ENCODE results near the gene NRIP1.

The NRIP1 gene, protein sequence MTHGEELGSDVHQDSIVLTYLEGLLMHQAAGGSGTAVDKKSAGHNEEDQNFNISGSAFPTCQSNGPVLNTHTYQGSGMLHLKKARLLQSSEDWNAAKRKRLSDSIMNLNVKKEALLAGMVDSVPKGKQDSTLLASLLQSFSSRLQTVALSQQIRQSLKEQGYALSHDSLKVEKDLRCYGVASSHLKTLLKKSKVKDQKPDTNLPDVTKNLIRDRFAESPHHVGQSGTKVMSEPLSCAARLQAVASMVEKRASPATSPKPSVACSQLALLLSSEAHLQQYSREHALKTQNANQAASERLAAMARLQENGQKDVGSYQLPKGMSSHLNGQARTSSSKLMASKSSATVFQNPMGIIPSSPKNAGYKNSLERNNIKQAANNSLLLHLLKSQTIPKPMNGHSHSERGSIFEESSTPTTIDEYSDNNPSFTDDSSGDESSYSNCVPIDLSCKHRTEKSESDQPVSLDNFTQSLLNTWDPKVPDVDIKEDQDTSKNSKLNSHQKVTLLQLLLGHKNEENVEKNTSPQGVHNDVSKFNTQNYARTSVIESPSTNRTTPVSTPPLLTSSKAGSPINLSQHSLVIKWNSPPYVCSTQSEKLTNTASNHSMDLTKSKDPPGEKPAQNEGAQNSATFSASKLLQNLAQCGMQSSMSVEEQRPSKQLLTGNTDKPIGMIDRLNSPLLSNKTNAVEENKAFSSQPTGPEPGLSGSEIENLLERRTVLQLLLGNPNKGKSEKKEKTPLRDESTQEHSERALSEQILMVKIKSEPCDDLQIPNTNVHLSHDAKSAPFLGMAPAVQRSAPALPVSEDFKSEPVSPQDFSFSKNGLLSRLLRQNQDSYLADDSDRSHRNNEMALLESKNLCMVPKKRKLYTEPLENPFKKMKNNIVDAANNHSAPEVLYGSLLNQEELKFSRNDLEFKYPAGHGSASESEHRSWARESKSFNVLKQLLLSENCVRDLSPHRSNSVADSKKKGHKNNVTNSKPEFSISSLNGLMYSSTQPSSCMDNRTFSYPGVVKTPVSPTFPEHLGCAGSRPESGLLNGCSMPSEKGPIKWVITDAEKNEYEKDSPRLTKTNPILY (N-terminal part only)

DNA sequence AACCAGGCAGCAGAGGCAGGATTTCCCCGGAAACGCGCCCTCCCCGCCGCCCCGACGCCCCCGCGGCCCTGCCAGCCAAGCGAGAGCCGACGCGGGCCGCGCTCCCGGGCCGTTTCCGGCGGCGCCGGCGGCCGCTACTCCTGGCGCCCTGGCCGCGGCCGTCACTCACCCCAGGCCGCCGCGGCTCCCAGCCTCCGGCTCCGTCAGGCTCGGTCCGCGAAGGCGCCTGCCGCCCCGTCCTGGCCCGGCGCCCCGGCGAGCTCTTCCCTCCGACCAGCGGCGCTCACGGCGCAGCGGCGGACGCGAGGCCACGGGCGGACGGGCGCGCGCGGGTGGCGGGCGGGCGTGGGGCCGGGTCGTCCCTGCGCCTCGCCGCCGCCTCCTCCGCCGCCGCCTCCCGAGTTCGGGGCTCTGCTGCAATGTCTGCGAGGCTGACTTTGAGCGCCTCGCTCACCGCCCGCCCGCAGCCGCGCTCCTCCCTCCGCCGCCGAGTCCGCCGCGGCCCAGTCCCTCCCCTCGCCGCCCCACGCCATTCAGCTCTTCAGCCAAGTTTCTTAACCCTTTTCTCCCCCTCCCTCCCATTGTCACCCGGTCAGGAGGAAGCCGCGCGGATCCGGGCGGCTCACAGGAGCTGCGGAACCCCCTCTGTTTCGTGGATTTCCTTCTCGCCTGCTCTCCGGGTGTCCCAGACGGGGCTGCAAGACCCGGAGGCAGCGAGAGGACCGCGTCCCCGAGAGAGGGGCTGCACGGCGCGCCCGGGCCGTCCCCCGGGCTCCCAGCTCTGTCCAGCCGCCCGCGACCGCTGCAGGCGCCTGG lies at the start of gene NRIP1:
Gene NRIP1 (minus strand): TSS at position 425 of the 816 bp plus-strand sequence. CDS start 96,808 bp downstream, outside the sequence.
- peak within 1 kb of the TSS; percentile 95 for H3K27ac ChIP-seq
- no peak for TF ChIP-seq CTCF (conservative IDR thresholded peaks at IDR 0.05)

GRCh38 chr21:15112858-15113257 lies 48.1 kb upstream of the NRIP1 start:
- TF ChIP-seq CTCF (conservative IDR thresholded peaks at IDR 0.05) = no peak
- H3K27ac ChIP-seq = no peak overlapping the region

DNA sequence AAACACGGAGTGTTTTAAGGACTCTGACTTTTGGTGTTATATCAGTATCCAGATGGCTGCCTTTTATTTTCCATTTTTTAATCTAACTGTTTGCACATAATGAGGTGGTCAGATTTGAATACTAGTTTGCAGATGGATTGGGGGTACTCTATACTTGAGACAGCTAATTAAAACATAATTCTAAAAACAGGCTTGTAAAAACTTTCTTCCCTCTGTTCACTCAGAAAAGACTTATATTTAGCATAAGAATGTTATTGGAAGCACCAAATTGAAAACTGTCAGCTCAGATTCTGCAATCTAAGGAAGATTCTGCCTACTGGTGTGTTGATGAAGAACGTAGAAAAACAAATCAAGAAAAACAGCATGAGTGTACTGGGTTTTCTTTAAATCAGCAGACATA lies 44.0 kb upstream of the NRIP1 start:
- H3K27ac ChIP-seq = no peak overlapping the region
- TF ChIP-seq CTCF (conservative IDR thresholded peaks at IDR 0.05) = no peak

- TF ChIP-seq CTCF (conservative IDR thresholded peaks at IDR 0.05) = no peak
- no peak overlapping the region for H3K27ac ChIP-seq
These were observed 39.7 kb upstream of the NRIP1 start for GRCh38 chr21:15104470-15104869.

- no peak overlapping the region for H3K27ac ChIP-seq
- no peak for TF ChIP-seq CTCF (conservative IDR thresholded peaks at IDR 0.05)
These were observed 34.1 kb upstream of the NRIP1 start for GRCh38 chr21:15098908-15099307.

- TF ChIP-seq CTCF (conservative IDR thresholded peaks at IDR 0.05) = no peak
- no peak overlapping the region for H3K27ac ChIP-seq
These were observed 33.4 kb upstream of the NRIP1 start for GRCh38 chr21:15098181-15098580.

All from VCaP (cell line).